IPS DF 6.9 (cell line): ENCODE measurements around the gene SNX15.

Experiments
- DNase-seq: peaks from one replicate; pipeline ENCODE4 v3.0.0-alpha.2; 2013; ENCODE audit warnings: low read depth, low spot score
- H3K27ac ChIP-seq: one replicate; pipeline ENCODE4 v1.5.1; 2013; ENCODE audit warnings: low read length, control low read depth
- H3K27me3 ChIP-seq: 2 replicates; pipeline ENCODE4 v1.6.1; 2013; ENCODE audit warnings: mild to moderate bottlenecking, low read length; ENCODE audit not compliant: control insufficient read depth, insufficient read depth
- H3K36me3 ChIP-seq: 2 replicates; pipeline ENCODE4 v1.6.1; 2013; ENCODE audit warnings: low read length; ENCODE audit not compliant: control insufficient read depth, insufficient read depth
- H3K4me1 ChIP-seq: 2 replicates; pipeline ENCODE4 v1.6.1; 2013; ENCODE audit warnings: low read length; ENCODE audit not compliant: control insufficient read depth, insufficient read depth
- H3K4me3 ChIP-seq: 2 replicates; pipeline ENCODE4 v1.5.1; 2013; ENCODE audit warnings: mild to moderate bottlenecking, low read length
- H3K9me3 ChIP-seq: 2 replicates; pipeline ENCODE4 v1.6.1; 2013; ENCODE audit warnings: low read length, inconsistent platforms; ENCODE audit not compliant: control insufficient read depth, insufficient read depth
- WGBS: extraction: QIAGEN DNeasy Blood & Tissue Kit; methylation state at CpG from one replicate; pipeline ENCODE4 v1.1.7; 2013; ENCODE audit warnings: mixed read lengths, missing lambda C conversion rate; ENCODE audit not compliant: insufficient read length, insufficient coverage; 5-methylcytosine and 5-hydroxymethylcytosine counted together

The SNX15 gene

GRCh38 chr11:65036931-65037330 is 9.7 kb downstream of the SNX15 start:
- H3K4me3 ChIP-seq = no peak overlapping the region
- WGBS = no CpG with 5 or more reads among the region's 6 CpGs
- H3K27ac ChIP-seq = no peak overlapping the region
- peaks cover 2% of the 10 kb centered on the region; the same call in 1 of the 2 replicates for H3K36me3 ChIP-seq
- H3K27me3 ChIP-seq = no peaks in the 10 kb centered on the region
- H3K9me3 ChIP-seq = no peaks in the 10 kb centered on the region
- DNase-seq = no peak
- H3K4me1 ChIP-seq = no peaks in the 10 kb centered on the region

GRCh38 chr11:65040520-65040846 is 13.2 kb downstream of the SNX15 start:
- H3K9me3 ChIP-seq = no peaks in the 10 kb centered on the region
- WGBS = no CpG with 5 or more reads among the region's 7 CpGs
- no peak overlapping the region for H3K27ac ChIP-seq
- no peaks in the 10 kb centered on the region for H3K4me1 ChIP-seq
- peak overlapping the region; percentile 87; the same call in 1 of the 2 replicates for H3K4me3 ChIP-seq
- H3K36me3 ChIP-seq = peaks cover 15% of the 10 kb centered on the region
- no peak for DNase-seq
- H3K27me3 ChIP-seq = no peaks in the 10 kb centered on the region; the same call in 1 of the 2 replicates

GRCh38 chr11:65040847-65041622 is 13.8 kb downstream of the SNX15 start, which contains the start of gene SAC3D1:
SAC3D1 (plus strand) TSS chr11:65041210; CDS start chr11:65041293, 83 bp downstream.
- peaks cover 17% of the 10 kb centered on the region for H3K36me3 ChIP-seq
- WGBS = no CpG with 5 or more reads among the region's 91 CpGs
- peak; percentile 73 for DNase-seq

GRCh38 chr11:65042891-65043290 is 15.7 kb downstream of the SNX15 start:
- no peaks in the 10 kb centered on the region for H3K4me1 ChIP-seq
- H3K27ac ChIP-seq = no peak overlapping the region
- H3K4me3 ChIP-seq = no peak overlapping the region
- DNase-seq = no peak
- no peaks in the 10 kb centered on the region for H3K9me3 ChIP-seq
- WGBS = no CpG with 5 or more reads among the region's 6 CpGs
- peaks cover 20% of the 10 kb centered on the region for H3K36me3 ChIP-seq
- H3K27me3 ChIP-seq = no peaks in the 10 kb centered on the region; the same call in 1 of the 2 replicates

More at GRCh38 chr11:65040847-65041622, 13.8 kb downstream of the SNX15 start, which contains the start of gene SAC3D1:
- Histone ChIP-seq H3K27ac (no peak within 1 kb of the TSS), H3K4me3 (peak within 1 kb of the TSS; percentile 87), H3K9me3 (no peaks in the 10 kb centered on the region), H3K27me3 (no peaks in the 10 kb centered on the region; the same call in 1 of the 2 replicates), H3K4me1 (no peaks in the 10 kb centered on the region)

GRCh38 chr11:65043881-65044501 is 16.8 kb downstream of the SNX15 start:
- WGBS = no CpG with 5 or more reads among the region's 23 CpGs
- Histone ChIP-seq H3K36me3 (peaks cover 20% of the 10 kb centered on the region), H3K9me3 (no peaks in the 10 kb centered on the region), H3K4me3 (no peak overlapping the region), H3K27ac (no peak overlapping the region), H3K4me1 (no peaks in the 10 kb centered on the region), H3K27me3 (no peaks in the 10 kb centered on the region; the same call in 1 of the 2 replicates)
- no peak for DNase-seq

- no CpG with 5 or more reads among the region's 5 CpGs for WGBS
Observed at GRCh38 chr11:65045061-65045460, 17.8 kb downstream of the SNX15 start.

GRCh38 chr11:65045728-65046127 is 18.5 kb downstream of the SNX15 start:
- no peak overlapping the region for H3K4me3 ChIP-seq
- DNase-seq = no peak
- WGBS = no CpG with 5 or more reads among the region's 7 CpGs
- peaks cover 20% of the 10 kb centered on the region for H3K36me3 ChIP-seq
- no peaks in the 10 kb centered on the region for H3K9me3 ChIP-seq
- no peak overlapping the region for H3K27ac ChIP-seq
- no peaks in the 10 kb centered on the region for H3K4me1 ChIP-seq
- no peaks in the 10 kb centered on the region; the same call in 1 of the 2 replicates for H3K27me3 ChIP-seq

More at GRCh38 chr11:65045061-65045460, 17.8 kb downstream of the SNX15 start:
- peaks cover 20% of the 10 kb centered on the region for H3K36me3 ChIP-seq
- H3K27me3 ChIP-seq = no peaks in the 10 kb centered on the region; the same call in 1 of the 2 replicates
- no peaks in the 10 kb centered on the region for H3K4me1 ChIP-seq
- H3K9me3 ChIP-seq = no peaks in the 10 kb centered on the region
- H3K4me3 ChIP-seq = no peak overlapping the region
- DNase-seq = no peak
- H3K27ac ChIP-seq = no peak overlapping the region

- Histone ChIP-seq H3K4me1 (no peaks in the 10 kb centered on the region), H3K9me3 (no peaks in the 10 kb centered on the region), H3K36me3 (peaks cover 20% of the 10 kb centered on the region), H3K4me3 (no peak overlapping the region), H3K27ac (no peak overlapping the region), H3K27me3 (no peaks in the 10 kb centered on the region; the same call in 1 of the 2 replicates)
- no peak for DNase-seq
- no CpG with 5 or more reads among the region's 56 CpGs for WGBS
Observed at GRCh38 chr11:65047581-65048422, 20.6 kb downstream of the SNX15 start.

GRCh38 chr11:65051398-65051858 is 24.2 kb downstream of the SNX15 start:
- Histone ChIP-seq H3K4me3 (no peak overlapping the region), H3K4me1 (no peaks in the 10 kb centered on the region), H3K27ac (no peak overlapping the region), H3K27me3 (no peaks in the 10 kb centered on the region), H3K36me3 (no peaks in the 10 kb centered on the region), H3K9me3 (no peaks in the 10 kb centered on the region)
- DNase-seq = no peak
- WGBS = no CpG with 5 or more reads among the region's 9 CpGs
